HL-60 (cell line): ENCODE results near the gene INSIG2.

Experiments used
- DNase-seq, 2 experiments: peaks; one replicate each; pipeline ENCODE4 v3.0.0-alpha.2; 2010 to 2020; ENCODE audit warnings: low read depth in 1 of 2, low spot score in 1 of 2
- H3K27ac ChIP-seq: fragments of 250-450 bp; sonication (Bioruptor Pico); replicated peaks from 2 replicates; pipeline ENCODE4 v1.5.1; 2020; ENCODE audit warnings: mild to moderate bottlenecking, moderate library complexity
- H3K27me3 ChIP-seq: fragments of 250-450 bp; sonication (Bioruptor Pico); 2 replicates; pipeline ENCODE4 v1.5.1; 2021; ENCODE audit warnings: mild to moderate bottlenecking, moderate library complexity; ENCODE audit not compliant: insufficient read depth, poor library complexity, severe bottlenecking
- H3K4me3 ChIP-seq: replicated peaks from 2 replicates; pipeline ENCODE4 v1.5.1; 2011; ENCODE audit warnings: mild to moderate bottlenecking, control low read depth, low read length; ENCODE audit not compliant: insufficient read depth
- CTCF ChIP-seq: IDR thresholded peaks from one replicate; pipeline ENCODE4 v1.5.1; 2011; ENCODE audit warnings: low read length, control low read depth, inconsistent platforms; ENCODE audit not compliant: insufficient read depth
- GABPA ChIP-seq: IDR thresholded peaks from 2 replicates; pipeline ENCODE4 v1.6.1; 2012; ENCODE audit warnings: low read depth
- POLR2AphosphoS5 ChIP-seq: IDR thresholded peaks from 2 replicates; pipeline ENCODE4 v1.6.1; 2012; ENCODE audit warnings: low read depth
- REST ChIP-seq: IDR thresholded peaks from 2 replicates; pipeline ENCODE4 v1.6.1; 2012; ENCODE audit warnings: low read depth; ENCODE audit not compliant: insufficient replicate concordance
- SPI1 ChIP-seq: IDR thresholded peaks from 2 replicates; pipeline ENCODE4 v1.6.1; 2012; ENCODE audit warnings: low read depth, mild to moderate bottlenecking, borderline replicate concordance

INSIG2 gene

GRCh38 chr2:118110310-118110709 lies 22.0 kb downstream of the INSIG2 start:
- H3K27me3 ChIP-seq: no peaks in the 10 kb centered on the region
- no peak for TF ChIP-seq SPI1
- no peak for TF ChIP-seq GABPA
- no peak overlapping the region for H3K4me3 ChIP-seq
- no peak overlapping the region for H3K27ac ChIP-seq
- no peak for DNase-seq

GRCh38 chr2:118110991-118111390 lies 22.7 kb downstream of the INSIG2 start:
- Histone ChIP-seq H3K27ac (no peak overlapping the region), H3K4me3 (no peak overlapping the region), H3K27me3 (no peaks in the 10 kb centered on the region)
- no peak for TF ChIP-seq CTCF
- no peak for TF ChIP-seq SPI1
- TF ChIP-seq GABPA: no peak
- TF ChIP-seq POLR2AphosphoS5: no peak
- no peak for TF ChIP-seq REST
- DNase-seq: no peak

GRCh38 chr2:118112771-118113334 lies 24.6 kb downstream of the INSIG2 start:
- TF ChIP-seq CTCF: no peak
- no peak for TF ChIP-seq POLR2AphosphoS5
- TF ChIP-seq GABPA: no peak
- TF ChIP-seq REST: no peak
- no peak for TF ChIP-seq SPI1
- H3K27ac ChIP-seq: no peak overlapping the region
- no peak overlapping the region for H3K4me3 ChIP-seq
- H3K27me3 ChIP-seq: no peaks in the 10 kb centered on the region
- DNase-seq: no peak

GRCh38 chr2:118114863-118115262 lies 26.6 kb downstream of the INSIG2 start:
- no peak for TF ChIP-seq CTCF
- no peak for TF ChIP-seq REST
- TF ChIP-seq GABPA: no peak
- TF ChIP-seq SPI1: no peak
- TF ChIP-seq POLR2AphosphoS5: no peak
- no peak overlapping the region for H3K27ac ChIP-seq
- DNase-seq: no peak
- no peaks in the 10 kb centered on the region for H3K27me3 ChIP-seq
- no peak overlapping the region for H3K4me3 ChIP-seq
